ENCODE results near the gene PPP2R5D. TPM values are rescaled to one million over a fixed set of nuclear protein-coding genes. Genes with fewer than 3 reads are reported as not detected.
A peak's percentile ranks its signal among the peaks of the same experiment; 100 is the strongest.

Gene PPP2R5D
- total RNA-seq, 4 donors from 2014 or later = 38.0 to 87.5 (median 52.9) TPM

DNA sequence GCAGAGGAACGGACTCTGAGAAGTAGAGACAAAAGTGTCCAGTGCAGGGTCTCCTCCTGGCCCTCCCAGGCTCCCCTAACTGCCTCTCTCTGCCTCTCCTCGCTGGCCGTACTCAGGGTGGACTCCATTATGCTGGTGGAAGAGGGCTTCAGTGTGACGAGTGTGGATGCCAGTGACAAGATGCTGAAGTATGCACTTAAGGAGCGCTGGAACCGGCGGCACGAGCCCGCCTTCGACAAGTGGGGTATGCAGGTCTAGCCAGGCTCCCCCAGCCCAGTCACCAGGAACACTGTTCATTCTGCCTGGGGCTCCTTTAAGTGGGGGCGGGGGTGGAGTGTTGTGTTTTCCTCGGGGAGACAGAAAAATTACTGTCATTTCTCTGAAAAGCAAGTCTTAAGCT is 22.3 kb upstream of the PPP2R5D start:
- in situ Hi-C loops (cut with MboI; ENCODE audit: low pct_ligation_motif_present in 1 of 4, low pct_unique_long_range_greater_than_20kb in 1 of 4, low sequenced_read_pairs in 3 of 4) = no loop called here
- Histone ChIP-seq H3K9me3 (no peaks in the 10 kb centered on the region), H3K27ac (no peak overlapping the region), H3K4me1 (peaks cover 8 to 17% (median 13%) of the 10 kb centered on the region in 4 donors), H3K4me3 (no peak overlapping the region), H3K27me3 (no peaks in the 10 kb centered on the region), H3K36me3 (peaks cover 0 to 15% (median 7%) of the 10 kb centered on the region in 4 donors)
- TF ChIP-seq POLR2AphosphoS5 (IDR thresholded peaks at IDR 0.05) (no peak), POLR2A (IDR thresholded peaks at IDR 0.05) (no peak), EP300 (IDR thresholded peaks at IDR 0.05; ENCODE audit: low read depth) (no peak)
- TF ChIP-seq, protein P1, sequence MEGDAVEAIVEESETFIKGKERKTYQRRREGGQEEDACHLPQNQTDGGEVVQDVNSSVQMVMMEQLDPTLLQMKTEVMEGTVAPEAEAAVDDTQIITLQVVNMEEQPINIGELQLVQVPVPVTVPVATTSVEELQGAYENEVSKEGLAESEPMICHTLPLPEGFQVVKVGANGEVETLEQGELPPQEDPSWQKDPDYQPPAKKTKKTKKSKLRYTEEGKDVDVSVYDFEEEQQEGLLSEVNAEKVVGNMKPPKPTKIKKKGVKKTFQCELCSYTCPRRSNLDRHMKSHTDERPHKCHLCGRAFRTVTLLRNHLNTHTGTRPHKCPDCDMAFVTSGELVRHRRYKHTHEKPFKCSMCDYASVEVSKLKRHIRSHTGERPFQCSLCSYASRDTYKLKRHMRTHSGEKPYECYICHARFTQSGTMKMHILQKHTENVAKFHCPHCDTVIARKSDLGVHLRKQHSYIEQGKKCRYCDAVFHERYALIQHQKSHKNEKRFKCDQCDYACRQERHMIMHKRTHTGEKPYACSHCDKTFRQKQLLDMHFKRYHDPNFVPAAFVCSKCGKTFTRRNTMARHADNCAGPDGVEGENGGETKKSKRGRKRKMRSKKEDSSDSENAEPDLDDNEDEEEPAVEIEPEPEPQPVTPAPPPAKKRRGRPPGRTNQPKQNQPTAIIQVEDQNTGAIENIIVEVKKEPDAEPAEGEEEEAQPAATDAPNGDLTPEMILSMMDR (IDR thresholded peaks at IDR 0.05) = no peak
- DNase-seq = no peak
- intact Hi-C loops (cut with DNase I; ENCODE audit: low total_unique reads) = no loop called here
- WGBS, 2 donors (ENCODE audit: low coverage in 1 of 2) = 90 to 100% methylated on average over 1 to 12 of the region's 12 CpGs

DNA sequence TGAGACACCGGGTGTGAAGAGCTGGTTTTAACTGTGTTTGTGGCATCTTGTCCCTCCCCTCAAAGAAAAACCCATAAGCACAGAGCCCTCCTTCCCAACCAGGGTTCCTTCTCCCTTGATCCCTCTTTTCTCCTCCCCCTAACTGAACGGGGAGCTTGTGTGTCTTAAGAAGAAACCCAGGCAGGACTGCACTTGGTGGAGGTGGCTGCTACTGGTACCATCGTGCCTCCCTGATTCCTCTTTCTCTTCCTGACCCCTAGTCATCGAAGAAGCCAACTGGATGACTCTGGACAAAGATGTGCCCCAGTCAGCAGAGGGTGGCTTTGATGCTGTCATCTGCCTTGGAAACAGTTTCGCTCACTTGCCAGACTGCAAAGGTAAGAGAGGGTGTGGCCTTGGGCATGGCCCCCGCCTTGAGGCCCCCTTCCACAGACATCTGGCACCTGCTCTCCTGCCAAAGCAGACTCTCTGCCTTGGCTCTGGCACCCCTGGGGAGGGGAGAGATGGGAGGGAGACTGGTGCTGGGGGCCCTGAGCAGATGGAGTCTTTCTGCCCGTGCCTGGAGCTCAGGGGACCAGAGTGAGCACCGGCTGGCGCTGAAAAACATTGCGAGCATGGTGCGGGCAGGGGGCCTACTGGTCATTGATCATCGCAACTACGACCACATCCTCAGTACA is 21.7 kb upstream of the PPP2R5D start:
- DNase-seq = no peak
- no peak overlapping the region for H3K4me3 ChIP-seq
- H3K27me3 ChIP-seq = no peaks in the 10 kb centered on the region
- WGBS, 2 donors (ENCODE audit: low coverage in 1 of 2) = 94 to 100% methylated on average over 3 to 13 of the region's 13 CpGs
- in situ Hi-C loops (cut with MboI; ENCODE audit: low pct_ligation_motif_present in 1 of 4, low pct_unique_long_range_greater_than_20kb in 1 of 4, low sequenced_read_pairs in 3 of 4) (no loop called here), intact Hi-C loops (cut with DNase I; ENCODE audit: low total_unique reads) (no loop called here)
- H3K4me1 ChIP-seq = peaks cover 8 to 17% (median 13%) of the 10 kb centered on the region in 4 donors
- no peak for TF ChIP-seq POLR2A (IDR thresholded peaks at IDR 0.05)
- TF ChIP-seq POLR2AphosphoS5 (IDR thresholded peaks at IDR 0.05) = no peak
- no peak for TF ChIP-seq EP300 (IDR thresholded peaks at IDR 0.05; ENCODE audit: low read depth)
- TF ChIP-seq, protein P1 (IDR thresholded peaks at IDR 0.05) = no peak
- H3K9me3 ChIP-seq = no peaks in the 10 kb centered on the region
- H3K36me3 ChIP-seq = peaks cover 0 to 15% (median 7%) of the 10 kb centered on the region in 4 donors
- H3K27ac ChIP-seq = no peak overlapping the region

DNA sequence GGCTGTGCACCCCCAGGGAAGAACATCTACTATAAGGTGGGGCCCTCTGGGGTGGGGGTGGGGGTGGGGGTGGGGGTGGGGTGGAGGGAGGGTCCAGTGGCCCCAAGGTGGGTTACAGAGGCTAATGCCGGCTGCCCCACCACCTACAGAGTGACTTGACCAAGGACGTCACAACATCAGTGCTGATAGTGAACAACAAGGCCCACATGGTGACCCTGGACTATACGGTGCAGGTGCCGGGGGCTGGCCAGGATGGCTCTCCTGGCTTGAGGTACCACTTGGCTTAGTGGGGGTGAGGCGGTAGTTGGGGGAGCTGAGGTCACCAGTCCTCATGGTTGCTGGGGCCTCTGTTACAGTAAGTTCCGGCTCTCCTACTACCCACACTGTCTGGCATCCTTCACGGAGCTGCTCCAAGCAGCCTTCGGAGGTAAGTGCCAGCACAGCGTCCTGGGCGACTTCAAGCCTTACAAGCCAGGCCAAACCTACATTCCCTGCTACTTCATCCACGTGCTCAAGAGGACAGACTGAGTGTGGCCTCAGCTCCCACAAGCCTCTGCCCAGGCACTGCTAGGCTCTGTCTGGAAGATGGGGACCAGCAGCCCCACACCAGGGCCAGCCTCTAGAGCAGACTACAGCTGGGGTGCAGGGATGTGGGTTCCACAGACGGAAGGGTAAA is 21.1 kb upstream of the PPP2R5D start:
- Histone ChIP-seq H3K9me3 (no peaks in the 10 kb centered on the region), H3K27ac (no peak overlapping the region), H3K36me3 (peaks cover 0 to 15% (median 7%) of the 10 kb centered on the region in 4 donors), H3K4me3 (no peak overlapping the region), H3K27me3 (no peaks in the 10 kb centered on the region), H3K4me1 (peaks cover 8 to 17% (median 13%) of the 10 kb centered on the region in 4 donors)
- in situ Hi-C loops (cut with MboI; ENCODE audit: low pct_ligation_motif_present in 1 of 4, low pct_unique_long_range_greater_than_20kb in 1 of 4, low sequenced_read_pairs in 3 of 4) = no loop called here
- 81% methylated on average over 12 of the region's 12 CpGs; no CpG with 5 or more reads in 1 of the 2 donors for WGBS, 2 donors (ENCODE audit: low coverage in 1 of 2)
- no peak for DNase-seq
- TF ChIP-seq, protein P1 (IDR thresholded peaks at IDR 0.05) = no peak
- no peak for TF ChIP-seq EP300 (IDR thresholded peaks at IDR 0.05; ENCODE audit: low read depth)
- no peak for TF ChIP-seq POLR2AphosphoS5 (IDR thresholded peaks at IDR 0.05)
- no peak for TF ChIP-seq POLR2A (IDR thresholded peaks at IDR 0.05)
- intact Hi-C loops (cut with DNase I; ENCODE audit: low total_unique reads) = no loop called here

DNA sequence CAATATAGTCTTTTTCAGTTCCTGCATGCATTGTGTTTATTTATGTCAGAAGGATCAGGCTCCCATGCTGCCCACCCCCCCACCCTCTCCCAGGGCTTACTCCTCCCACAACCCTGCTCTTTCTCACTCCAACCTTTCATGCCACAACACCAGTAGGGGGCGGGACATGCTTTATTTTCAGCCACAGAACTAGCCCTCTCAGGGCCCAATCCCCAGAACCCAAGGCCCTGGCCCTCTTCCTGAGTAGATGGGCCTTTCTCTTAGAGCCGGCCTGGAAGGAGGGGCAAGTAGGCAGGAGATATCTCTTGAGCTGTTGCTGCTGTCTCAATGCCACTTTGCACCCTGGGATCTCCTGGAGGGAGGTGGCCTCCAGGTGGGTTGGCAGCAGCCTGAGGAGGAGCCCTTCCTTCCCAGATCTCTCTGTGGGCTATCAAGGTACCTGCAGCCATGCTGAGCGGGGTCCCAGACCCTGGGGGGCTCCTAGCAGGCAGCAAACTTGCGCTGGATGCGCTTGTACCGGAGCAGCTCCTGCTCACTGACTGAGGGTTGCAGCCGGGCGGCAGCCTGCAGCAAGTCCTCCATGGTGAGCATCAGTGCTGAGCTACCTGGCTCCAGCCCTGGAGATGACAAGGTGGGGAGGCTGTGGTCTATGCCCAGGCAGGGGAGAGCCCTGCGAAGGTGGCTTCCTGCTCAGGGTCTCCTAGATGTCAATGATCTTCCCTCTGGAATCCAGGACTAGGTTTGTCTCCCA is 20.3 kb upstream of the PPP2R5D start:
- TF ChIP-seq, protein P1 (IDR thresholded peaks at IDR 0.05) = peak in 2 of 5 experiments; percentile 11
- TF ChIP-seq POLR2AphosphoS5 (IDR thresholded peaks at IDR 0.05) = no peak
- peaks cover 0 to 15% (median 7%) of the 10 kb centered on the region in 4 donors for H3K36me3 ChIP-seq
- peaks cover 8 to 17% (median 13%) of the 10 kb centered on the region in 4 donors for H3K4me1 ChIP-seq
- WGBS, 2 donors (ENCODE audit: low coverage in 1 of 2) = 91% methylated on average over 9 of the region's 9 CpGs; no CpG with 5 or more reads in 1 of the 2 donors
- peak; percentile 27 for DNase-seq
- intact Hi-C loops (cut with DNase I; ENCODE audit: low total_unique reads) = no loop called here
- no peak overlapping the region for H3K4me3 ChIP-seq
- H3K9me3 ChIP-seq = no peaks in the 10 kb centered on the region
- H3K27ac ChIP-seq = no peak overlapping the region
- in situ Hi-C loops (cut with MboI; ENCODE audit: low pct_ligation_motif_present in 1 of 4, low pct_unique_long_range_greater_than_20kb in 1 of 4, low sequenced_read_pairs in 3 of 4) = no loop called here
- no peaks in the 10 kb centered on the region for H3K27me3 ChIP-seq
